T-helper 2 cell treated with Interferon-gamma antibody and Interleukin-4, amounts not matched to agents 5 μg/mL and 100 μg/mL, for 36 hours (primary cell): Measurements from ENCODE around the gene WDR27.
A peak's percentile ranks its signal among the peaks of the same experiment; 100 is the strongest.
"Not testable (repeated sequence)": the region's sequence is repeated elsewhere in the genome, so short reads cannot be mapped to it uniquely, and the experiment has no call there.

ENCODE experiments used
- DNase-seq: peaks from one replicate; pipeline ENCODE4 v3.0.0; 2021; ENCODE audit warnings: low spot score
- H3K27ac Mint-ChIP-seq: one replicate; pipeline ENCODE4 v1.8.0; 2021; ENCODE audit warnings: mild to moderate bottlenecking, mixed read lengths
- H3K27me3 Mint-ChIP-seq: one replicate; pipeline ENCODE4 v1.8.0; 2021; ENCODE audit warnings: low read depth, mixed read lengths
- H3K36me3 Mint-ChIP-seq: one replicate; pipeline ENCODE4 v1.8.0; 2021; ENCODE audit warnings: low read depth, mixed read lengths
- H3K4me1 Mint-ChIP-seq: one replicate; pipeline ENCODE4 v1.8.0; 2021; ENCODE audit warnings: low read depth, mixed read lengths
- H3K4me3 Mint-ChIP-seq: one replicate; pipeline ENCODE4 v1.8.0; 2022; ENCODE audit warnings: mild to moderate bottlenecking, moderate library complexity, mixed read lengths
- H3K9me3 Mint-ChIP-seq: one replicate; pipeline ENCODE4 v1.8.0; 2021; ENCODE audit warnings: mixed read lengths

WDR27 gene

GRCh38 chr6:169530752-169531123 is 171.1 kb downstream of the WDR27 start:
- Mint-ChIP-seq H3K36me3 (peaks cover 6% of the 10 kb centered on the region), H3K9me3 (peaks cover 13% of the 10 kb centered on the region), H3K27ac (peak overlapping the region; percentile 80), H3K4me1 (peaks cover 19% of the 10 kb centered on the region), H3K4me3 (peak overlapping the region; percentile 71), H3K27me3 (peaks cover 4% of the 10 kb centered on the region)
- DNase-seq: peak; percentile 56

DNA sequence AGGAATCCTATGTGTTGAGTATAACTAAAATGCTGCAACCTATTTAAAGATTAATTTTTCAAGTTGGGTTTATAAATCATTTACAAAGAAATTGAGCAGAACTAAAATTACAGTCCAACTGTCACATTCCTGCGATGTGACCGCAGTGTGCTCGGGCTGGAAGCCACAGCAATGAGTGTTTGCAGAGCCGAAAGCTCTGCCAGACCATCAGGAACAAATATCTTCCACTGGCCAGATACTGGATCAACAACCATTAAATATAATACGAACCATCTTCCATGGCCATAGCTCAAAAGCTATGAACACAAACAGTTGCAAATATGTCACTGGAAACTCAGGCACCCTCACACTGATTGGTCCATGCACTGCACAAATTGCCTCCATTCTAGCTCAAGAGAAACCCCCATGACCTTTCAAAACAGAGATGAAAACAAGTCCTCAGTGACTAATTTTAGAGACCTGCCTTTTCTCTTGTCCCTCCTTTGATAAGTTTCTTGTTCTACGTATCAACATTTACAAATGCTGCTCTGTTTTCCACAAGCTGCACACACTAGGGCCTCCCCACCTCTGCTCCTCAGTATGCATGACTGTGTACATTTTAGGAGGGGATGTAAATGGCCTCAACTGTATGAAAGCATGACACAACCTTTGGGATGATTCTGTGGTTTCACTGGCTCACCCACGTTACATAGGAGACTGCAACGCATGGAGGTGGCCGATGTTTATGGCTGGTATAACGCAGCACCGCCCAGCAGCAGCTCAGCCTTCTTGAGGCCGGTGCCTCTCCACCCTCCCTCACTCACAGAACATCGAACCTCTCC is 171.7 kb downstream of the WDR27 start:
- peak overlapping the region; percentile 71 for H3K4me3 Mint-ChIP-seq
- peak; percentile 67 for DNase-seq
- H3K27ac Mint-ChIP-seq: peak overlapping the region; percentile 80
- peaks cover 5% of the 10 kb centered on the region for H3K27me3 Mint-ChIP-seq
- H3K36me3 Mint-ChIP-seq: peaks cover 6% of the 10 kb centered on the region
- H3K4me1 Mint-ChIP-seq: peaks cover 19% of the 10 kb centered on the region
- H3K9me3 Mint-ChIP-seq: peaks cover 13% of the 10 kb centered on the region

DNA sequence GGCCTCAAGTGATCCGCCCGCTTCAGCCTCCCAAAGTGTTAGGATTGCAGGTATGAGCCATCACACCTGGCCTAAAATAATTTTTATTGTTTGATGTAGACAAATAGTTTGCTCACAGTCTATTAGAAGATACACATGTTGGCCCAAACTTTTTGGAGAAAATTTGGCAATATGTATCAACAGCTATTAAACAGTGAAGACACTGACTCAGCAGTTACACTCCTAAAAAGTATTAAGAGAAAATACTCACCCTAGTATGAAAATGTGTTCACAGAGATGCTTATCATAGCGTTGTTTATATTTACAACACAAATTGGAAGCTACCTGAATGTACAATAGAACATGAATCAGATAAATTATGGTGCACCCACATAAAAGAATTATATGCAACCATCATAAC is 173.1 kb downstream of the WDR27 start:
- no peak overlapping the region for H3K4me3 Mint-ChIP-seq
- H3K4me1 Mint-ChIP-seq: peaks cover 19% of the 10 kb centered on the region
- H3K27me3 Mint-ChIP-seq: peaks cover 8% of the 10 kb centered on the region
- no peak overlapping the region for H3K27ac Mint-ChIP-seq
- peaks cover 9% of the 10 kb centered on the region for H3K9me3 Mint-ChIP-seq
- no peak for DNase-seq
- peaks cover 6% of the 10 kb centered on the region for H3K36me3 Mint-ChIP-seq

GRCh38 chr6:169527306-169527705 is 174.5 kb downstream of the WDR27 start:
- H3K27ac Mint-ChIP-seq: no peak overlapping the region
- H3K36me3 Mint-ChIP-seq: no peaks in the 10 kb centered on the region
- no peak overlapping the region for H3K4me3 Mint-ChIP-seq
- peaks cover 19% of the 10 kb centered on the region for H3K4me1 Mint-ChIP-seq
- H3K9me3 Mint-ChIP-seq: peaks cover 2% of the 10 kb centered on the region
- H3K27me3 Mint-ChIP-seq: peaks cover 10% of the 10 kb centered on the region
- DNase-seq: no peak

DNA sequence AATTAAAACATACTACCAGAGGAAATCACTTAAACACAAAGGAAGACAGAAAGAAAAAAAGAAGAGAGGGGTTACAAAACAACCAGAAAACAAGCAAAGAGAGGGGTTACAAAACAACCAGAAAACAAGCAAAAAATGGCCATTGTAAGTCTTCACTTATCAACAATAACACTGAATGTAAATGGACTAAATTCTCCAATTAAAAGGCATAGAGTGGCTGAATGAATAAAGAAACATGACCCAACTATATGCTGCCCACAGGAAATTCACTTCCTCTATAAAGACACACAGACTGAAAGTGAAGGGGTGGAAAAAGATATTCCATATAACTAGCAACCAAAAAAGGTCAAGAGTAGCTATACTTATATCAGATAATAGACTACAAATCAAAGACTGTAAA is 180.0 kb downstream of the WDR27 start:
- Mint-ChIP-seq H3K36me3 (peaks cover under 1% of the 10 kb centered on the region), H3K27me3 (peaks cover 13% of the 10 kb centered on the region), H3K27ac (no peak overlapping the region), H3K4me3 (no peak overlapping the region), H3K4me1 (no peaks in the 10 kb centered on the region), H3K9me3 (peaks cover 28% of the 10 kb centered on the region)
- no peak for DNase-seq

- Mint-ChIP-seq H3K4me3 (no peak overlapping the region), H3K27ac (no peak overlapping the region), H3K27me3 (peaks cover 12% of the 10 kb centered on the region), H3K36me3 (peaks cover 1% of the 10 kb centered on the region), H3K4me1 (no peaks in the 10 kb centered on the region), H3K9me3 (peaks cover 28% of the 10 kb centered on the region)
- DNase-seq: no peak
These were observed 181.7 kb downstream of the WDR27 start for GRCh38 chr6:169520104-169520503.

DNA sequence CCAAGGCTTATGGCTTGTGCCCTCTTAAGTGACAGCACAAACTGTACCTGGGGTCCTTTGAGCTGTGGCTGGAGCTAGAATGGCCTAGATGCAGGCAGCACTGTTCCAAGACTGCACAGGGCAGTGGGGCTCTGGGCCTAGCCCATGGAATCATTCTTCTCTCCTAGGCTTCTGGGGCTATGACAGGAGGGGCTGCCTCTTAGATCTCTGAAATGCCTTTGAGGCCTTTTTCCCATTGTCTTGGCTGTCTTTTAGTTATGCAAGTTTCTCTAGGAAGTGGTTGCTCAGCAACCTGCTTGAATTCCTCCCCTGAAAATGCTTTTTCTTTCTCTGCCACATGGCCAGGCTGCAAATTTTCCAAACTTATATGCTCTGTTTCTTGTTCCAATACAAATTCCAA is 183.4 kb downstream of the WDR27 start:
- no peak overlapping the region for H3K27ac Mint-ChIP-seq
- H3K27me3 Mint-ChIP-seq: peaks cover 9% of the 10 kb centered on the region
- H3K4me1 Mint-ChIP-seq: no peaks in the 10 kb centered on the region
- H3K4me3 Mint-ChIP-seq: no peak overlapping the region
- no peak for DNase-seq
- H3K9me3 Mint-ChIP-seq: peaks cover 28% of the 10 kb centered on the region
- H3K36me3 Mint-ChIP-seq: peaks cover 1% of the 10 kb centered on the region

DNA sequence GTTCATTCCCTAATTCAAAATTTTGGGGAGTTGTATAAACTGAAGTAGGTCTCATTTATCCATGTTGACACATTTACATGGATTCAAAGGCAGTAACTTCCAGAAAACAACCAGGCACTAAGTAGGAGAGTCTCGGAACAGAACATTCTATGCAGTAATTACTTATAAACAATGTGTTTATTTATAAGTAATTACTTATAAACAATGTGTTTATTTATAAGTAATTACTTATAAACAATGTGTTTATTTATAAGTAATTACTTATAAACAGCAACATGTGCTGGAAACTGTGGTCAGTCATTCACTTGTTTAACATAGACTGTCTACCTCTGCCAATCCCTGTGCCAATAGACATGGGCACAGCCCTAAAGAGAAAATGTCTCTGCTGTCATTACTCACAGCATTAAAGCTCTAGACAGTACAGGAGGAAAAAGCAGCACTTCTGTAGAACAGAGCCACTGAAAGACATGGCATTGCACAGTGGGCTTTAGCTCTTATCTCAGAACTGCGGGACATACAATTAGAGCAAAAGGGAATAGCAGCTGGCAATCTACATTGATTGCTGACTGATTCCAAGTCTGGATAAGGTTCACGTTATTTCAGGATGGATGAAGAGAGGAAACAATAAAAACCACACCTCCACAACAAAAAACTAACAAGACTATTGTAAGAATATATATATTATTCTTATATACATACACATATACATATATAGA is 188.2 kb downstream of the WDR27 start:
- no peak overlapping the region for H3K4me3 Mint-ChIP-seq
- H3K36me3 Mint-ChIP-seq: peaks cover 1% of the 10 kb centered on the region
- no peak overlapping the region for H3K27ac Mint-ChIP-seq
- no peak for DNase-seq
- peaks cover 4% of the 10 kb centered on the region for H3K9me3 Mint-ChIP-seq
- peaks cover 7% of the 10 kb centered on the region for H3K27me3 Mint-ChIP-seq
- H3K4me1 Mint-ChIP-seq: no peaks in the 10 kb centered on the region

DNA sequence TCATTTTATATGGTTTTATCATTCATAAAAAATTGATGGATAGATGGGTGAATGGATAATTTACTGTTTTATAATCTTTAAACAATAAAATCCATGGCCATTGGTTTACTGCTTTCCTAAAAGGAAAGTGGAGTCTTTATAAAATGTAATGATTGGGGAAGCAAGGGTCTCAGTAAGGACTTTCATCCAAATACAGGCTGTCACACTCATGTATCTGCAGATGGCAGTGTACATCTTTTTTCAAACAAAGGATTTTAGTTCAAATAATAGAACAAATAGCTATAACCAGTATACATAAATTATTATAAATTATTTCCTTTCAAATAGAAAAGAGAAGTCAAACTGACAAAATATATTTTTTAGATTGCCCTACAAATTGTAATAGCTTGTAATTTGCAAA is 190.0 kb downstream of the WDR27 start:
- H3K4me1 Mint-ChIP-seq, H3K27ac Mint-ChIP-seq, H3K9me3 Mint-ChIP-seq: not testable (repeated sequence)

GRCh38 chr6:169510871-169511270 is 191.0 kb downstream of the WDR27 start:
- no peak overlapping the region for H3K4me3 Mint-ChIP-seq
- no peaks in the 10 kb centered on the region for H3K36me3 Mint-ChIP-seq
- no peak for DNase-seq
- H3K27ac Mint-ChIP-seq: no peak overlapping the region
- no peaks in the 10 kb centered on the region for H3K4me1 Mint-ChIP-seq
- peaks cover 7% of the 10 kb centered on the region for H3K9me3 Mint-ChIP-seq
- peaks cover 6% of the 10 kb centered on the region for H3K27me3 Mint-ChIP-seq

More for the DNA sequence above, 190.0 kb downstream of the WDR27 start:
- not testable (repeated sequence) for H3K36me3 Mint-ChIP-seq, DNase-seq, H3K27me3 Mint-ChIP-seq, H3K4me3 Mint-ChIP-seq

DNA sequence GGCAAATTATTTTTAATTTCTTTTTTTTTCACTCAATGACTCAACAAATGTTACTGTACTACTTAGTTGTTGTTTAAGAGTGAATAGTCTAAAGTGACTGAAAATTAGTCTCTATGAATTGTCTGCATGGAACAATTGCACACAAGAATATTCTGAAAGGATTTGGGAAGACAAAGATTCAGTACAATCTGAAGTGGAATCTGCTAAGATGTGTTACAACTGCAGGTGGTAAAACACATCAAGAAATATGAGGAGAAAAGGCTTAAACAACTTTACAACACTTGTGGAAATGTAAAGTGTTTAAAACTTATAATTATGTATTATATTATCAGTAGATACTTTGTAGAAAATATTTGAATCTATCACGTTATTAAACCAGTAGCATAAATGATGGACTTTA is 193.4 kb downstream of the WDR27 start:
- peaks cover 6% of the 10 kb centered on the region for H3K27me3 Mint-ChIP-seq
- H3K4me3 Mint-ChIP-seq: no peak overlapping the region

GRCh38 chr6:169503422-169504152 is 198.2 kb downstream of the WDR27 start:
- no peak for DNase-seq
- H3K9me3 Mint-ChIP-seq: peaks cover 4% of the 10 kb centered on the region
- no peak overlapping the region for H3K4me3 Mint-ChIP-seq
- H3K36me3 Mint-ChIP-seq: no peaks in the 10 kb centered on the region
- H3K27me3 Mint-ChIP-seq: peaks cover 5% of the 10 kb centered on the region
- H3K4me1 Mint-ChIP-seq: no peaks in the 10 kb centered on the region
- no peak overlapping the region for H3K27ac Mint-ChIP-seq

More for the DNA sequence above, 193.4 kb downstream of the WDR27 start:
- Mint-ChIP-seq H3K4me1 (no peaks in the 10 kb centered on the region), H3K27ac (no peak overlapping the region), H3K9me3 (peaks cover 7% of the 10 kb centered on the region), H3K36me3 (no peaks in the 10 kb centered on the region)
- no peak for DNase-seq

- Mint-ChIP-seq H3K27me3 (peaks cover 7% of the 10 kb centered on the region), H3K4me1 (no peaks in the 10 kb centered on the region), H3K36me3 (no peaks in the 10 kb centered on the region), H3K4me3 (no peak overlapping the region), H3K27ac (no peak overlapping the region), H3K9me3 (no peaks in the 10 kb centered on the region)
- no peak for DNase-seq
These were observed 199.4 kb downstream of the WDR27 start for GRCh38 chr6:169502445-169502844.

DNA sequence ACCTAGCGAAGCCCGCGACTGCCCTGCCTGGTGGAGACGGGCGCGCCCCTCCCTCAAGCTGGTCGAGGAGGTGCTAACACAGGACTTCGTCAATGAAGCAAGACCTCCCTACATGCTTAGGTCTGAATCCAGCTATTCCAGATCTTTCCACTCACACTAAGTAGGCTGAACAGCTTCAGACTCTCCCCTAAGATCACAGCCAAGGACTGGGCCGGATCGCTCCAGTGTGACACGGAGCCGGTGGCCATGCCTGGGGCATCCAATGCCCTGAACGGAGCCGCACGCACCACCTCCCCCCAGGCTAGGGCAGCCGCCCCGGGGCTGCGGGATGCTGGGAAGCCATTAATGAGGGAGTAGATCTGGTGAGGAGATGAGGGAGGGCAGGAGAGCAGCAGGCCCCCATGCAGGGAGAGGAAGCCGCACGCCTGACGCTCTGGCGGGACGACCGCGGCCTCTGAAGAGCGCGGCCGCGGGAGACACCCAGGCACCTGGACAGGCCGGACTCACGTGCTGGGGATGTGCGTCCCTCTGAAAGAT is 200.0 kb downstream of the WDR27 start:
- H3K9me3 Mint-ChIP-seq: no peaks in the 10 kb centered on the region
- no peak for DNase-seq
- H3K27me3 Mint-ChIP-seq: peaks cover 2% of the 10 kb centered on the region
- no peaks in the 10 kb centered on the region for H3K36me3 Mint-ChIP-seq
- no peaks in the 10 kb centered on the region for H3K4me1 Mint-ChIP-seq
- no peak overlapping the region for H3K4me3 Mint-ChIP-seq
- no peak overlapping the region for H3K27ac Mint-ChIP-seq
